HUES64 (cell line): Measurements from ENCODE around the gene PET100.

Experiments
- H3K27ac ChIP-seq: 2 replicates; pipeline ENCODE4 v1.7.0; 2013; ENCODE audit warnings: low read depth, low read length, inconsistent platforms
- H3K27me3 ChIP-seq: 2 replicates; pipeline ENCODE4 v1.6.1; 2013; ENCODE audit warnings: mild to moderate bottlenecking, low read length; ENCODE audit not compliant: insufficient read depth
- H3K36me3 ChIP-seq: 2 replicates; pipeline ENCODE4 v1.6.1; 2013; ENCODE audit warnings: mild to moderate bottlenecking, low read length; ENCODE audit not compliant: insufficient read depth
- H3K4me1 ChIP-seq: 2 replicates; pipeline ENCODE4 v1.6.1; 2013; ENCODE audit warnings: mild to moderate bottlenecking, low read length, moderate library complexity; ENCODE audit not compliant: insufficient read depth
- H3K4me3 ChIP-seq: 2 replicates; pipeline ENCODE4 v1.5.1; 2013; ENCODE audit warnings: mild to moderate bottlenecking, low read length, moderate library complexity
- H3K9ac ChIP-seq: 2 replicates; pipeline ENCODE4 v1.6.1; 2013; ENCODE audit warnings: mild to moderate bottlenecking, low read depth, low read length
- H3K9me3 ChIP-seq: 2 replicates; pipeline ENCODE4 v1.6.1; 2013; ENCODE audit warnings: low read depth, low read length; ENCODE audit not compliant: insufficient read depth
- WGBS: fragments of 150-250, 120-280 bp; methylation state at CpG from one replicate; pipeline ENCODE4 v1.1.7; 2013; ENCODE audit warnings: missing lambda C conversion rate; 5-methylcytosine and 5-hydroxymethylcytosine counted together

Gene PET100

DNA sequence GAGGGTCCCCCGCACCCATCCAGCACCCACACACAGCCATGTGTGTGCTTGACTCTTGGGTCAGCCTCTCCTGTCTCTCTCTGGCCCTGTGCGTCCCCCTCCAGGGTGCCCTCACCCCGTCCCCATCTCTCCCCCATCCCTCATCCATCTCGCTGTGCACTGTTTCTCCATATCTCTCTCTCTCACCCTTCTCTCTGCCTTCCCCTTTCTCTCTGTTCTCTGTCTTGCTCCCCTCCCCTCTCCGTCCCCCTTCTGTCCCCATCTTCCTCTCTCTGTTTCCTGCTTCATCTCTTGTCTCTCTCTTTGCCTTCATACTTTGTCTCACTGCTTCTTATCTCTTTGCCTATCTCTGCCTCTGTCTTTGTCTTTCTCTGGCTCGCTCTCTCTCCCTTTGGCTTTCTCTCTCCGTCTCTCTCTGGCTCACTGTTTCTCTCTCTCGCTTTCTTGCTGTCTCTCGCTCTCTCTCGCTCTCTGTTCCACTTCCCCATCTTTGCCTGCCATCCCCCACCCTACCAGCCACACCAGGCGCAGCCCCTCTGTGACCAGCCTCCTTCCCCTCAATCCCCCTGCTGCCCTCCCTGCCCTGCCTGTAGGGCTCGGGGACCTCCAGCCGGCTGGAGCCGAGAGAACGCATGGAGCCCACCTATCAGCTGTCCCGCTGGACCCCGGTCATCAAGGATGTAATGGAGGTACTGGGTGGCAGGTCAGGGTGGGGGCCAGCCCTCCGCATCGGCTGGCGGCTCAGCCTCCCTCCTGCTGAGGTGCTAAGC, 16.2 kb downstream of the PET100 start:
- Histone ChIP-seq H3K4me3 (no peak overlapping the region), H3K9ac (no peak overlapping the region), H3K4me1 (no peaks in the 10 kb centered on the region), H3K36me3 (no peaks in the 10 kb centered on the region), H3K27me3 (peaks cover 3% of the 10 kb centered on the region; the same call in 1 of the 2 replicates), H3K9me3 (no peaks in the 10 kb centered on the region), H3K27ac (no peak overlapping the region)
- WGBS, result 82% methylated on average over 20 of the region's 20 CpGs

DNA sequence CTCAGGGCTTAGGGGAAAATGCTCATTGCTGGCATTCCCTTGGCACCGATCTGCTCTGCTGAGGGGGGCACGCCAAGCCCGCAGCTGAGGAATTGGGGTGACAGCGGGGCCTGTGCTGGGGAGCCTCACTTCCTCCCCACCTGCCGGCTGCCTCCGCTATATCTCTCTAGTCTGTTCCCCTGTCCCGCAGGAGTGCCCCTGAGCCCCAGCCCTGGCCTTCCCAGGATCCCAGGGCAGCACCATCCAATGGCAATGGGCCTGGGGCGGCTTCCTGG, 16.8 kb downstream of the PET100 start:
- no peak overlapping the region for H3K27ac ChIP-seq
- 87% methylated on average over 8 of the region's 8 CpGs for WGBS
- H3K4me1 ChIP-seq, result no peaks in the 10 kb centered on the region
- peaks cover 9% of the 10 kb centered on the region; the same call in 1 of the 2 replicates for H3K27me3 ChIP-seq
- H3K4me3 ChIP-seq, result no peak overlapping the region
- no peaks in the 10 kb centered on the region for H3K36me3 ChIP-seq
- H3K9me3 ChIP-seq, result no peaks in the 10 kb centered on the region
- H3K9ac ChIP-seq, result no peak overlapping the region

DNA sequence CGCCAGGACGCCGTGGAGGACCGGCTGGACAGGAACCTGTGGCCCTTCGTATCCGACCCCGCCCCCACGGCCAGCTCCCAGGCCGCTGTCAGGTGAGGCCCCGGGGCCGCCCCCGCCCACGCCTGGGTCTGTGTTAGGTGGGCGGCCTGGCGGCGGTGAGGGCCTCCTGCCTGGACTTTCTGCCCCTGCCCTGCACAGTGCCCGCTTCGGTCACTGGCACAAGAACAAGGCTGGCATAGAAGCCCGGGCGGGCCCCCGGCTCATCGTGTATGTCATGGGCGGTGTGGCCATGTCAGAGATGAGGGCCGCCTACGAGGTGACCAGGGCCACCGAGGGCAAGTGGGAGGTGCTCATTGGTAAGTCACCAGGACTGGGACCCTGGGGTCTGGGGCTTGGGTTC, 17.6 kb downstream of the PET100 start:
- Histone ChIP-seq H3K9me3 (no peaks in the 10 kb centered on the region), H3K27ac (no peak overlapping the region), H3K4me1 (peaks cover under 1% of the 10 kb centered on the region; the same call in 1 of the 2 replicates), H3K9ac (no peak overlapping the region), H3K4me3 (no peak overlapping the region), H3K27me3 (peaks cover 10% of the 10 kb centered on the region; the same call in 1 of the 2 replicates), H3K36me3 (no peaks in the 10 kb centered on the region)
- 92% methylated on average over 26 of the region's 26 CpGs for WGBS

DNA sequence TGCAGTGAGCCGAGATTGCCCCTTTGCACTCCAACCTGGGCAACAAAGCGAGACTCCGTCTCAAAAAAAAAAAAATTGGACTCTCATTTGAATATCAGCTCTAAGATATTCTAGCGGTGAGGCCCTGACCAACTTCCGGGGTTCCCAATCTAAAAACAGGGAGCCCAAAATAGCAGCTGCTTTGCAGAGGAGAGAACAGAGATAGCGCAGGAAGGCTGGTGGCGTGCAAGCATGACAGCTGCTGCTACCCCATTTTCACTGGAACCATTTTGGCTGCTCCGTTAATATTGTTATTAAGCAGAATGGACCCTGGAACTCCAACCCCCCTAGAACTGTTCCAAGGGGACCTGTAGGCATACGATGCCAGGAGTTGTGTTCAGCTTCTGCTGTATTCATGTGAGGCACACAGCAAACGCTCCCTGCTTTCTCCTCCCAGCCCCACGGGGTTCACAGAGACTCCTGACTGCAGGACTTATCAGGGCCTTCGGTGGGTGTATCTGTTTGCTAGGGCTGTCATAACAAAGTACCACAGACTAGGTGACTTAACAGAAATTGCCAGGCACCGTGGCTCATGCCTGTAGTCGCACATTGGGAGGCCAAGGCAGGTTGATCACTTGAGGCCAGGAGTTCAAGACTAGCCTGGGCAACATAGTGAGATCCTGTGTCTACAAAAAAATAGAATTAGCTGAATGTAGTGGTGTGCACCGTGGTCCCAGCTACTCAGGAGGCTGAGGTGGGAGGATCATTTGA, 18.8 kb downstream of the PET100 start:
- peaks cover 2% of the 10 kb centered on the region; the same call in 1 of the 2 replicates for H3K4me1 ChIP-seq
- no peaks in the 10 kb centered on the region for H3K9me3 ChIP-seq
- no peak overlapping the region for H3K27ac ChIP-seq
- H3K27me3 ChIP-seq, result peaks cover 21% of the 10 kb centered on the region
- 92% methylated on average over 15 of the region's 15 CpGs for WGBS
- H3K4me3 ChIP-seq, result no peak overlapping the region
- no peak overlapping the region for H3K9ac ChIP-seq
- no peaks in the 10 kb centered on the region for H3K36me3 ChIP-seq

GRCh38 chr19:7650148-7650547, 20.6 kb downstream of the PET100 start:
- no peak overlapping the region for H3K4me3 ChIP-seq
- H3K36me3 ChIP-seq, result no peaks in the 10 kb centered on the region
- no peaks in the 10 kb centered on the region for H3K9me3 ChIP-seq
- peaks cover 29% of the 10 kb centered on the region for H3K27me3 ChIP-seq
- H3K9ac ChIP-seq, result no peak overlapping the region
- H3K4me1 ChIP-seq, result peaks cover 2% of the 10 kb centered on the region; the same call in 1 of the 2 replicates
- no peak overlapping the region for H3K27ac ChIP-seq
- WGBS, result 14% methylated on average over 2 of the region's 2 CpGs

- WGBS, result 9% methylated on average over 28 of the region's 28 CpGs
- Histone ChIP-seq H3K27me3 (peaks cover 29% of the 10 kb centered on the region), H3K4me3 (peak overlapping the region; percentile 46), H3K27ac (no peak overlapping the region), H3K9ac (no peak overlapping the region), H3K9me3 (no peaks in the 10 kb centered on the region), H3K4me1 (peaks cover 2% of the 10 kb centered on the region; the same call in 1 of the 2 replicates), H3K36me3 (no peaks in the 10 kb centered on the region)
Measured at GRCh38 chr19:7652061-7652641, 22.6 kb downstream of the PET100 start.

GRCh38 chr19:7654401-7654800, 24.8 kb downstream of the PET100 start:
- peaks cover 29% of the 10 kb centered on the region for H3K27me3 ChIP-seq

DNA sequence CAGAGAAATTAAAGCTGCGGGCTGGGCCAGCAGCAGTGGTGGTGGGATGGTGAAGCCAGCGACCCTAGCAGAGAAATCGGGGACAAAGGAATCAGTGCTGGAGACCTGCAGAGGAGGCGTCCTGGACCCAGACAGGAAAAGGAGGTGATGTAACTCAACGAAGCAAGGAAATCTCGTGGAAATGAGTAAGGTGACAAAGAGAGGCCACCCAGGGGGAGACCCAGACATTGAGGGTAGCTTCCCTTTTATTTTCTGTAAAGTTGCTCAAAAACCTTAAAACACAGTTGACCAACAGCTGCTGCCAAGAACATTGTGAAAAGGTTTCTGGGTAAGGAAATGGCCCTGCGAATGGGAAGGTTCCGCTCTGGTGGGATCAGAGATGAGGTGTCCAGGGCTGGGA, 26.0 kb downstream of the PET100 start:
- WGBS, result 81% methylated on average over 8 of the region's 8 CpGs
- Histone ChIP-seq H3K9ac (no peak overlapping the region), H3K4me1 (peaks cover 2% of the 10 kb centered on the region; the same call in 1 of the 2 replicates)

More at GRCh38 chr19:7654401-7654800, 24.8 kb downstream of the PET100 start:
- no peak overlapping the region for H3K4me3 ChIP-seq
- WGBS, result 82% methylated on average over 7 of the region's 8 CpGs
- H3K27ac ChIP-seq, result no peak overlapping the region
- peaks cover 2% of the 10 kb centered on the region; the same call in 1 of the 2 replicates for H3K4me1 ChIP-seq
- no peaks in the 10 kb centered on the region for H3K36me3 ChIP-seq
- no peak overlapping the region for H3K9ac ChIP-seq
- no peaks in the 10 kb centered on the region for H3K9me3 ChIP-seq

GRCh38 chr19:7657131-7657751, 27.6 kb downstream of the PET100 start:
- Histone ChIP-seq H3K27me3 (peaks cover 18% of the 10 kb centered on the region), H3K4me1 (peaks cover 1% of the 10 kb centered on the region; the same call in 1 of the 2 replicates), H3K36me3 (no peaks in the 10 kb centered on the region), H3K4me3 (no peak overlapping the region), H3K27ac (no peak overlapping the region), H3K9ac (no peak overlapping the region), H3K9me3 (no peaks in the 10 kb centered on the region)
- WGBS, result 75% methylated on average over 12 of the region's 14 CpGs

More for the DNA sequence above, 26.0 kb downstream of the PET100 start:
- no peaks in the 10 kb centered on the region for H3K9me3 ChIP-seq
- H3K36me3 ChIP-seq, result no peaks in the 10 kb centered on the region
- H3K27me3 ChIP-seq, result peaks cover 26% of the 10 kb centered on the region
- H3K4me3 ChIP-seq, result no peak overlapping the region
- H3K27ac ChIP-seq, result no peak overlapping the region

DNA sequence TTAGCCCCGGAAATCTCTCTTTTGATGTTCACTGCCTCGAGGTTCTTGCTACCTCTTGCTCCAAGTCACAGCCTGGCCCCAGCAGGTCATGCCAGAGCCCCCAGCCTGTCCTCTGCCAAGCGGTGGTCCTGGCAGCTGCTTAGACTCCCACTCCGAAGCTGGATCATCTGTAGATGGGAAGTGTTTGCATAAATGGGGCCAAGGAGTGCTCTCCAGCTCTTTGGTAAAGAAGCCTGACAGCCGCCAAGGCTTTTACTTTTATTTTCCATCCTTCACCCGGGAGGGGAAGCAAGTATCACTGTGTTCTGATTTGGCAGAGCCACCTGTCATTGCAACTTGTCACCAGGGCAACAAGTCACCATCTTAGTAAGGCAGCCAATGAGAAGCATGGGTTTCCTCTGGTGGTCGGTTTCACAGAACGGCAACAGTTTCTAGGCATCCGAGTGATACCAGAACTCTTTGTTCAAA, 28.7 kb downstream of the PET100 start:
- no peak overlapping the region for H3K4me3 ChIP-seq
- no peaks in the 10 kb centered on the region for H3K4me1 ChIP-seq
- H3K9ac ChIP-seq, result no peak overlapping the region
- no peaks in the 10 kb centered on the region for H3K9me3 ChIP-seq
- peaks cover 8% of the 10 kb centered on the region for H3K27me3 ChIP-seq
- no peak overlapping the region for H3K27ac ChIP-seq
- 69% methylated on average over 9 of the region's 9 CpGs for WGBS
- H3K36me3 ChIP-seq, result no peaks in the 10 kb centered on the region
